Endothelial cell of umbilical vein (primary cell): ENCODE data around the gene ITGB1.

Source experiments
- CTCF ChIP-seq, 2 donors: IDR thresholded peaks; 1 replicate in 1 of 2; 2 replicates in 1 of 2; pipeline ENCODE4 v1.5.1; 2011; ENCODE audit warnings: low read length in 2 of 2, mild to moderate bottlenecking in 2 of 2, moderate library complexity in 2 of 2, control low read depth in 1 of 2, inconsistent platforms in 1 of 2, low read depth in 1 of 2; ENCODE audit not compliant: insufficient read depth in 1 of 2; ENCODE audit errors: extremely low read depth in 1 of 2
- POLR2AphosphoS5 ChIP-seq: IDR thresholded peaks from 2 replicates; pipeline ENCODE4 v1.6.1; 2012; ENCODE audit warnings: low read depth, mild to moderate bottlenecking, control low read depth, low read length, moderate library complexity; ENCODE audit not compliant: insufficient read depth

GRCh38 chr10:32955790-32956189 is 2.2 kb downstream of the ITGB1 start:
- TF ChIP-seq POLR2AphosphoS5 (no peak), CTCF (IDR thresholded peaks at IDR 0.05; ENCODE audit: extremely low read depth in 1 of 2, insufficient read depth in 1 of 2, low read depth in 1 of 2, low read length in 2 of 2) (no peak)
